Body of pancreas (tissue), 4 donors: Measurements from ENCODE around the gene C19orf38.

Source experiments
- POLR2A ChIP-seq, 3 donors: fragments of 450-650 bp; IDR thresholded peaks; one replicate each; pipeline ENCODE4 v1.6.1; 2016; ENCODE audit warnings: antibody characterized with exemption in 3 of 3, mild to moderate bottlenecking in 2 of 3
- TF ChIP-seq, protein P1 (sequence below), 7 experiments: fragments of 450-650 bp in 4 of 7; fragments of 200-600 bp in 3 of 7; sonication (generic) in 3 of 7; IDR thresholded peaks; one replicate each; pipeline ENCODE4 v1.5.1; 2016 to 2019; ENCODE audit warnings: antibody characterized with exemption in 7 of 7

DNA sequence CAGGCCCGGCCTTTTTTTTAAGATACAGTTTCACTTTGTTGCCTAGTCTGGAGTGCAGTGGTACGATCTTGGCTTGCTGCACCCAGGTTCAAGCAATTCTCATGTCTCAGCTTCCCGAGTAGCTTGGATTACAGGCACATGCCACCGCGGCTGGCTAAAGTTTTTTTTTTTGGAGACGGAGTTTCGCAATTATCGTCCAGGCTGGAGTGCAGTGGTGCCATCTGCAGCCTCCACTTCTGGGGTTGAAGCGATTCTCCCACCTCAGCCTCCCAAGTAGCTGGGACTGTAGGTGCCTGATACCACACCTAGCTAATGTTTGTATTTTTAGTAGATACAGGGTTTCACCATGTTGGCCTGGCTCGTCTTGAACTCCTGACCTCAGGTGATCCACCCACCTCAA lies 18.3 kb downstream of the C19orf38 start:
- no peak for TF ChIP-seq POLR2A (IDR thresholded peaks at IDR 0.05)
- TF ChIP-seq, protein P1, sequence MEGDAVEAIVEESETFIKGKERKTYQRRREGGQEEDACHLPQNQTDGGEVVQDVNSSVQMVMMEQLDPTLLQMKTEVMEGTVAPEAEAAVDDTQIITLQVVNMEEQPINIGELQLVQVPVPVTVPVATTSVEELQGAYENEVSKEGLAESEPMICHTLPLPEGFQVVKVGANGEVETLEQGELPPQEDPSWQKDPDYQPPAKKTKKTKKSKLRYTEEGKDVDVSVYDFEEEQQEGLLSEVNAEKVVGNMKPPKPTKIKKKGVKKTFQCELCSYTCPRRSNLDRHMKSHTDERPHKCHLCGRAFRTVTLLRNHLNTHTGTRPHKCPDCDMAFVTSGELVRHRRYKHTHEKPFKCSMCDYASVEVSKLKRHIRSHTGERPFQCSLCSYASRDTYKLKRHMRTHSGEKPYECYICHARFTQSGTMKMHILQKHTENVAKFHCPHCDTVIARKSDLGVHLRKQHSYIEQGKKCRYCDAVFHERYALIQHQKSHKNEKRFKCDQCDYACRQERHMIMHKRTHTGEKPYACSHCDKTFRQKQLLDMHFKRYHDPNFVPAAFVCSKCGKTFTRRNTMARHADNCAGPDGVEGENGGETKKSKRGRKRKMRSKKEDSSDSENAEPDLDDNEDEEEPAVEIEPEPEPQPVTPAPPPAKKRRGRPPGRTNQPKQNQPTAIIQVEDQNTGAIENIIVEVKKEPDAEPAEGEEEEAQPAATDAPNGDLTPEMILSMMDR (IDR thresholded peaks at IDR 0.05): no peak
